Suprapubic skin (tissue), 4 donors: ENCODE measurements around the gene PSMG4. TPM values are rescaled to one million over a fixed set of nuclear protein-coding genes. Genes with fewer than 3 reads are reported as not detected.

Source experiments
- DNase-seq, 2 donors: peaks; one replicate each; pipeline ENCODE4 v3.0.0-alpha.2; 2019; ENCODE audit warnings: low spot score in 2 of 2
- H3K27ac ChIP-seq: fragments of 200-600 bp; sonication (generic); one replicate; pipeline ENCODE4 v1.5.1; 2019
- H3K27me3 ChIP-seq: fragments of 200-600 bp; sonication (generic); one replicate; pipeline ENCODE4 v1.5.1; 2019
- H3K36me3 ChIP-seq: fragments of 200-600 bp; sonication (generic); one replicate; pipeline ENCODE4 v1.5.1; 2019
- H3K4me1 ChIP-seq: fragments of 200-600 bp; sonication (generic); one replicate; pipeline ENCODE4 v1.5.1; 2019
- H3K4me3 ChIP-seq: fragments of 200-600 bp; sonication (generic); one replicate; pipeline ENCODE4 v1.5.1; 2019; ENCODE audit warnings: mild to moderate bottlenecking
- H3K9me3 ChIP-seq: fragments of 200-600 bp; sonication (generic); one replicate; pipeline ENCODE4 v1.5.1; 2019
- CTCF ChIP-seq, 2 donors: fragments of 200-600 bp in 1 of 2; fragments of 450-650 bp in 1 of 2; sonication (generic) in 1 of 2; IDR thresholded peaks; one replicate each; pipeline ENCODE4 v1.5.1; 2016 to 2019; ENCODE audit warnings: antibody characterized with exemption in 2 of 2, mild to moderate bottlenecking in 1 of 2, moderate library complexity in 1 of 2
- EP300 ChIP-seq: sonication (generic); formaldehyde crosslinking; IDR thresholded peaks from one replicate; pipeline ENCODE4 v1.6.1; 2017; ENCODE audit warnings: antibody characterized with exemption
- POLR2A ChIP-seq, 2 donors: fragments of 450-650 bp; IDR thresholded peaks; one replicate each; pipeline ENCODE4 v1.6.1; 2017; ENCODE audit warnings: antibody characterized with exemption in 2 of 2, mild to moderate bottlenecking in 2 of 2, moderate library complexity in 2 of 2
- POLR2AphosphoS5 ChIP-seq, 3 donors: sonication (generic); formaldehyde crosslinking; IDR thresholded peaks; one replicate each; pipeline ENCODE4 v1.6.1; 2017; ENCODE audit warnings: antibody characterized with exemption in 3 of 3
- WGBS: methylation state at CpG from one replicate; pipeline ENCODE4 v1.1.5; 2018; 5-methylcytosine and 5-hydroxymethylcytosine counted together
- total RNA-seq, 4 donors: library from RNA; depleted of rRNA; stranded (reverse); fragments of >200 nt; gene quantifications; one replicate each; pipeline ENCODE4 v1.1.0, GENCODE V29; 2016

Gene PSMG4
- total RNA-seq, 4 donors from 2014 or later = 11.4 to 32.6 (median 21.1) TPM

- no peaks in the 10 kb centered on the region for H3K9me3 ChIP-seq
- no peak for TF ChIP-seq EP300
- TF ChIP-seq POLR2A (IDR thresholded peaks at IDR 0.05) = no peak
- TF ChIP-seq CTCF (IDR thresholded peaks at IDR 0.05) = no peak
- no peak for TF ChIP-seq POLR2AphosphoS5 (IDR thresholded peaks at IDR 0.05)
- DNase-seq = peak; percentile 44 to 60
- H3K36me3 ChIP-seq = peaks cover 42% of the 10 kb centered on the region
- no peaks in the 10 kb centered on the region for H3K27me3 ChIP-seq
- WGBS = 90% methylated on average over 21 of the region's 26 CpGs
- no peak overlapping the region for H3K27ac ChIP-seq
- H3K4me1 ChIP-seq = no peaks in the 10 kb centered on the region
- no peak overlapping the region for H3K4me3 ChIP-seq
These were observed 34.8 kb downstream of the PSMG4 start for GRCh38 chr6:3293271-3294155.

GRCh38 chr6:3294396-3294795 lies 35.6 kb downstream of the PSMG4 start:
- no peaks in the 10 kb centered on the region for H3K4me1 ChIP-seq
- H3K27me3 ChIP-seq = no peaks in the 10 kb centered on the region
- no peaks in the 10 kb centered on the region for H3K9me3 ChIP-seq
- TF ChIP-seq EP300 (no peak), POLR2A (IDR thresholded peaks at IDR 0.05) (no peak), CTCF (IDR thresholded peaks at IDR 0.05) (no peak), POLR2AphosphoS5 (IDR thresholded peaks at IDR 0.05) (no peak)
- DNase-seq = peak; percentile 9 to 53
- H3K27ac ChIP-seq = no peak overlapping the region
- H3K36me3 ChIP-seq = peaks cover 42% of the 10 kb centered on the region
- H3K4me3 ChIP-seq = no peak overlapping the region
- 79% methylated on average over 8 of the region's 8 CpGs for WGBS

GRCh38 chr6:3294921-3295871 lies 36.4 kb downstream of the PSMG4 start:
- no peak overlapping the region for H3K4me3 ChIP-seq
- DNase-seq = peak; percentile 39 to 70
- 86% methylated on average over 29 of the region's 29 CpGs for WGBS
- H3K36me3 ChIP-seq = peaks cover 40% of the 10 kb centered on the region
- no peaks in the 10 kb centered on the region for H3K27me3 ChIP-seq
- no peak overlapping the region for H3K27ac ChIP-seq
- no peaks in the 10 kb centered on the region for H3K4me1 ChIP-seq
- TF ChIP-seq POLR2A (IDR thresholded peaks at IDR 0.05) (no peak), CTCF (IDR thresholded peaks at IDR 0.05) (no peak), POLR2AphosphoS5 (IDR thresholded peaks at IDR 0.05) (no peak), EP300 (no peak)
- no peaks in the 10 kb centered on the region for H3K9me3 ChIP-seq

GRCh38 chr6:3296078-3296477 lies 37.3 kb downstream of the PSMG4 start:
- Histone ChIP-seq H3K4me1 (no peaks in the 10 kb centered on the region), H3K36me3 (peaks cover 32% of the 10 kb centered on the region), H3K27ac (no peak overlapping the region), H3K9me3 (no peaks in the 10 kb centered on the region), H3K27me3 (no peaks in the 10 kb centered on the region), H3K4me3 (no peak overlapping the region)
- peak; percentile 17 to 32 for DNase-seq
- WGBS = 94% methylated on average over 10 of the region's 10 CpGs
- TF ChIP-seq CTCF (IDR thresholded peaks at IDR 0.05) (no peak), POLR2A (IDR thresholded peaks at IDR 0.05) (no peak), POLR2AphosphoS5 (IDR thresholded peaks at IDR 0.05) (no peak), EP300 (no peak)

- 89% methylated on average over 11 of the region's 11 CpGs for WGBS
- H3K27me3 ChIP-seq = no peaks in the 10 kb centered on the region
- H3K4me1 ChIP-seq = no peaks in the 10 kb centered on the region
- TF ChIP-seq CTCF (IDR thresholded peaks at IDR 0.05) (no peak), POLR2AphosphoS5 (IDR thresholded peaks at IDR 0.05) (no peak), EP300 (no peak), POLR2A (IDR thresholded peaks at IDR 0.05) (no peak)
- H3K27ac ChIP-seq = no peak overlapping the region
- DNase-seq = peak in 1 of 2 donors; percentile 37
- no peak overlapping the region for H3K4me3 ChIP-seq
- peaks cover 28% of the 10 kb centered on the region for H3K36me3 ChIP-seq
- H3K9me3 ChIP-seq = no peaks in the 10 kb centered on the region
These were observed 37.8 kb downstream of the PSMG4 start for GRCh38 chr6:3296537-3296936.
